ENCODE results near the gene SLC45A2.
"Not testable (repeated sequence)": the region's sequence is repeated elsewhere in the genome, so short reads cannot be mapped to it uniquely, and the experiment has no call there.

Gene SLC45A2

DNA sequence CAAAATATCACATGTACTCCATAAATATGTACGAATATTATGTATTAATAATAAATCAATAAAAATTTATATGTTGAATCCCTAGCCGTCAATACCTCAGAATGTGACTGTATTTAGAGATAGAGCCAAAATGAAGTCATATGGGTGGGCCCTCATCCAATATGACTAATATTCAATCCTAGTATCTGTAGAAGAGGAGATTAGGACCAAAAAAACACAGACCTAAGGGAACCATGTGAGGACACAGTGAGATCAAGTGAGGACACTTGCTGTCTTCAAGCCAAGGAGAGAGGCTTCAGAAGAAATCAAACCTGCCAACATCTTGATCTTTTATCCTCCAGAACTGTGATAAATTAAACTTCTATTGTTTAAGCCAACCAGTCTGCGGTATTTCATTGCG, 27.0 kb upstream of the SLC45A2 start:
- Histone ChIP-seq H3K9me3 (ENCODE audit: severe bottlenecking) (no peaks in the 10 kb centered on the region), H3K27ac (no peak overlapping the region), H3K4me3 (ENCODE audit: low read depth, low read length) (no peak overlapping the region), H3K36me3 (no peaks in the 10 kb centered on the region), H3K27me3 (ENCODE audit: insufficient read depth, low read depth, severe bottlenecking) (no peaks in the 10 kb centered on the region)
- DNase-seq = no peak
- TF ChIP-seq, protein P1, sequence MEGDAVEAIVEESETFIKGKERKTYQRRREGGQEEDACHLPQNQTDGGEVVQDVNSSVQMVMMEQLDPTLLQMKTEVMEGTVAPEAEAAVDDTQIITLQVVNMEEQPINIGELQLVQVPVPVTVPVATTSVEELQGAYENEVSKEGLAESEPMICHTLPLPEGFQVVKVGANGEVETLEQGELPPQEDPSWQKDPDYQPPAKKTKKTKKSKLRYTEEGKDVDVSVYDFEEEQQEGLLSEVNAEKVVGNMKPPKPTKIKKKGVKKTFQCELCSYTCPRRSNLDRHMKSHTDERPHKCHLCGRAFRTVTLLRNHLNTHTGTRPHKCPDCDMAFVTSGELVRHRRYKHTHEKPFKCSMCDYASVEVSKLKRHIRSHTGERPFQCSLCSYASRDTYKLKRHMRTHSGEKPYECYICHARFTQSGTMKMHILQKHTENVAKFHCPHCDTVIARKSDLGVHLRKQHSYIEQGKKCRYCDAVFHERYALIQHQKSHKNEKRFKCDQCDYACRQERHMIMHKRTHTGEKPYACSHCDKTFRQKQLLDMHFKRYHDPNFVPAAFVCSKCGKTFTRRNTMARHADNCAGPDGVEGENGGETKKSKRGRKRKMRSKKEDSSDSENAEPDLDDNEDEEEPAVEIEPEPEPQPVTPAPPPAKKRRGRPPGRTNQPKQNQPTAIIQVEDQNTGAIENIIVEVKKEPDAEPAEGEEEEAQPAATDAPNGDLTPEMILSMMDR (IDR thresholded peaks at IDR 0.05; ENCODE audit: low read depth, low read length) = no peak

DNA sequence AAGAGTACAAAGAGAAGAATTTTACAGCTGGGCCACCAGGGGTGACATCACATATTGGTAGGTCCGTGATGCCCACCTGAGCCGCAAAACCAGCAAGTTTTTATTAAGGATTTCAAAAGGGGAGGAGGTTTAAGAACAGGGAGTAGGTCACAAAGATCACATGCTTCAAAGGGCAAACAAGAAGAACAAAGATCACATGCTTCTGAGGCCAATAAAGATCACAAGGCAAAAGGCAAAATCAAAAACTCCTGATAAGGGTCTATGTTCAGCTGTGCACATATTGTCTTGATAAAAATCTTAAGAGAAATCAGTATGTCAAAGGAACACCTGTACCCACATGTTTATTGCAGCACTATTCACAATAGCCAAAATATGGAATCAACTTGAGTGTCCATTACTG, 25.7 kb upstream of the SLC45A2 start:
- not testable (repeated sequence) for H3K9me3 ChIP-seq (ENCODE audit: severe bottlenecking); H3K27ac ChIP-seq; H3K27me3 ChIP-seq (ENCODE audit: insufficient read depth, low read depth, severe bottlenecking); DNase-seq; H3K36me3 ChIP-seq; H3K4me3 ChIP-seq (ENCODE audit: low read depth, low read length)

GRCh38 chr5:34009610-34010009, 25.1 kb upstream of the SLC45A2 start:
- Histone ChIP-seq H3K27ac (no peak overlapping the region), H3K27me3 (ENCODE audit: insufficient read depth, low read depth, severe bottlenecking) (no peaks in the 10 kb centered on the region), H3K36me3 (no peaks in the 10 kb centered on the region), H3K4me3 (ENCODE audit: low read depth, low read length) (no peak overlapping the region), H3K9me3 (ENCODE audit: severe bottlenecking) (no peaks in the 10 kb centered on the region)
- TF ChIP-seq, protein P1 (IDR thresholded peaks at IDR 0.05; ENCODE audit: low read depth, low read length) = no peak
- DNase-seq = no peak

DNA sequence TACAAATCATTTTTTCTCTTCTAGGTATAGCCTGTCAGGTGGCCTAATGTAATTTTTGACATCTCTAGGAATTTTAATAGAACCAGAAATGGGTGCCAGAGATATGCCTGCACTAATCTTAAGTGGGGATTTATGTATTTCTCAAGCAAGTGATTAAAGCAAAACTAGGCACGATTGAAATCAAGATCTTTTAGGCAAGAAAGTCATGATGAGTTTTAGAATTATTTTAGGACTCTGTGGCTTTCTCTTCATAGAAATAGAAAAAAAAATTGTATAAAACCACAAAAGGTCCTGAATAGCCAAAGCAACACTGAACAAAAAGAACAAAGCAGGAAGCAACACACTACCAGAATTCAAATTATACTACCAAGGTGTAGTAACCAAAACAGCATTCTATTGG, 24.3 kb upstream of the SLC45A2 start:
- H3K4me3 ChIP-seq (ENCODE audit: low read depth, low read length) = peak overlapping the region; percentile 96
- TF ChIP-seq, protein P1 (IDR thresholded peaks at IDR 0.05; ENCODE audit: low read depth, low read length) = no peak
- H3K27ac ChIP-seq = peak overlapping the region; percentile 90

GRCh38 chr5:34007621-34008600, 23.4 kb upstream of the SLC45A2 start, which contains the start of gene AMACR:
Gene AMACR (minus strand): TSS chr5:34008050. CDS start chr5:34008019, 31 bp downstream.
- Histone ChIP-seq H3K27me3 (ENCODE audit: insufficient read depth, low read depth, severe bottlenecking) (no peaks in the 10 kb centered on the region), H3K4me3 (ENCODE audit: low read depth, low read length) (peak within 1 kb of the TSS; percentile 96), H3K9me3 (ENCODE audit: severe bottlenecking) (no peaks in the 10 kb centered on the region), H3K36me3 (no peaks in the 10 kb centered on the region), H3K27ac (peak within 1 kb of the TSS; percentile 90)
- TF ChIP-seq, protein P1 (IDR thresholded peaks at IDR 0.05; ENCODE audit: low read depth, low read length) = 0 out of 2 replicates have a peak, but pooled peaks have one; percentile 2
- DNase-seq = peak; percentile 92

More for the DNA sequence above, 24.3 kb upstream of the SLC45A2 start:
- DNase-seq = no peak
- Histone ChIP-seq H3K9me3 (ENCODE audit: severe bottlenecking) (no peaks in the 10 kb centered on the region), H3K27me3 (ENCODE audit: insufficient read depth, low read depth, severe bottlenecking) (no peaks in the 10 kb centered on the region), H3K36me3 (no peaks in the 10 kb centered on the region)

DNA sequence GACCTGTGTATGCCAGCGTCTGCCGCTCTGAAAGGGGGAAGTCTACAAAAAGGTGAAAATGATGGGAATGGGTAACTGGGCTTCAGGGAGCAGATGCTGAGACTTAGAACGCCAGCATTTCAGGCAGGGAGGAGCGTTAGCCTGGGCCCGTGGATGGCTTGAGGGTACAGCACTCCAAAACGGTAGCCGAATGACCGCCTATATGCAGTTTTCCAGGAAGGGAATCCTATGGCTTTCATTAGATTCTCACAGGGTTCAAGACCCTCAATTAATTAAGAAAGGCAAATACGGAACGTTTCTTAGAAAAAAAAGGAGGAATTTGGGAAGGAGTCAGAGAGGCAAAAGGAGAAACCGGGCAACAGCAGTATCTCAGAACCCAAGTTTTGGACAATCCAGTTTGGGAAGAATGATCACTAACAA, 22.7 kb upstream of the SLC45A2 start:
- TF ChIP-seq, protein P1 (IDR thresholded peaks at IDR 0.05; ENCODE audit: low read depth, low read length) = no peak
- DNase-seq = no peak
- no peaks in the 10 kb centered on the region; the same call in 1 of the 2 replicates for H3K36me3 ChIP-seq
- no peaks in the 10 kb centered on the region for H3K27me3 ChIP-seq (ENCODE audit: insufficient read depth, low read depth, severe bottlenecking)
- H3K4me3 ChIP-seq (ENCODE audit: low read depth, low read length) = peak overlapping the region; percentile 96
- H3K9me3 ChIP-seq (ENCODE audit: severe bottlenecking) = no peaks in the 10 kb centered on the region
- H3K27ac ChIP-seq = peak overlapping the region; percentile 90
